NK-92 (cell line): Measurements from ENCODE around the gene KDM4C.

Experiments
- DNase-seq: peaks from one replicate; lab custom pipeline; 2025; ENCODE audit not compliant: unreplicated experiment; lab: John Stamatoyannopoulos, UW

KDM4C gene

GRCh38 chr9:7089406-7090193 is 331.8 kb downstream of the KDM4C start:
- no peak for DNase-seq

DNA sequence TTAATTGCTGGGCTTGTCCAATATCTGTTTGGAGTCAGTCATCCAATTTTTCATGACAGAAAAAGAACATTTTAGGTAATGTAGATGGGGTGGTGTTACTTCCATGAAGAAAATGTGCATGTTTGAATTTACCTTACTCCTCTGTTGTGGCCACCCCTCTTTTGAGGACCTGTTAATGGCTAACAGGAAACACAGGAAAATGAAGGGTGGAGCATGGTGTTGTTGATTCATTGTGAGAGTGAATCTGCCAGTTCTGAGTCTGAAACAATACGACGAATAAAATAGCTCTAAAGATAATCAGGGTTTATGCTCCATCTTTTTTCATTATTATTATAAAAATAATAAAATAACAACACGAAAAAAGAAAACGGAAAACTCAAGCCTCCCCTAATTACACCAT is 335.3 kb downstream of the KDM4C start:
- no peak for DNase-seq

DNA sequence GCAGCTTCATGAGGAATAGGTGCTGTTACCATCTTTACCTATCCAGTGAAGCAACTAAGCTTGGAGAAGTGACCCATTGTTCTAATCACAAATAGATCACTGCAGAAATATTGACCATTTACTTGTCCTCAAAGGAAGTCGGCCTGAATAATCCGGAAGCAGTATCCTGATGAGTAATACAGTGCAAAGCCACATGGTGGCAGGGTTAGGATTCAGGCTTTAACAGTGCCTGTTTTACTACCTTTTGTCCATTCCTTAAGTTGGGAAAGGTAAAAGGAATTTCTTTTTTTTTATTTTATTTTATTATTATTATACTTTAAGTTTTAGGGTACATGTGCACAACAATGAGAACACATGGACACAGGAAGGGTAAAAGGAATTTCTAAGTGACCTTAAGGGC is 336.3 kb downstream of the KDM4C start:
- DNase-seq, result no peak

DNA sequence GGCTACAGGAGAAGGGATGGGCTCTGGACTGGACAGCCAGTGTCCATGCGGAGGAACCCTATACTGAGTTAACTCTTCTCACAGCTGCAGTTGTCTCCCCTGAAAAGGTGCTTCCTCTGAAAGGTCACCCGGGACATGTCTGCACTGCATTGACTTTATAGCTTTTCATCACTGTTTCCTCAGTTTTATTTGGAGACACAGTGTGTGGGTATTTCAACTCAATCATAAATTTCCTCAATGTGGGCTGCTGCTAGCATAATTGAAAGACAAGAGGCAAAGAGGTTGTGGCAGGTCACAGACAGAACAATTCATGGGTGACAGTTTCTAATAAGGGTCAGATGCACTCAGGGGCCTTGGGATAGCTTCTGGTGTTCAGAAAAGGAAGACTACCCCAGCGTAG is 336.8 kb downstream of the KDM4C start:
- DNase-seq, result no peak

- no peak for DNase-seq
These were observed 337.3 kb downstream of the KDM4C start for GRCh38 chr9:7095058-7095457.

- no peak for DNase-seq
These were observed 339.4 kb downstream of the KDM4C start for GRCh38 chr9:7097040-7097715.

- no peak for DNase-seq
These were observed 340.3 kb downstream of the KDM4C start for GRCh38 chr9:7097785-7098752.

- no peak for DNase-seq
These were observed 345.6 kb downstream of the KDM4C start for GRCh38 chr9:7103367-7103766.

GRCh38 chr9:7103771-7104170 is 346.0 kb downstream of the KDM4C start:
- DNase-seq, result no peak

DNA sequence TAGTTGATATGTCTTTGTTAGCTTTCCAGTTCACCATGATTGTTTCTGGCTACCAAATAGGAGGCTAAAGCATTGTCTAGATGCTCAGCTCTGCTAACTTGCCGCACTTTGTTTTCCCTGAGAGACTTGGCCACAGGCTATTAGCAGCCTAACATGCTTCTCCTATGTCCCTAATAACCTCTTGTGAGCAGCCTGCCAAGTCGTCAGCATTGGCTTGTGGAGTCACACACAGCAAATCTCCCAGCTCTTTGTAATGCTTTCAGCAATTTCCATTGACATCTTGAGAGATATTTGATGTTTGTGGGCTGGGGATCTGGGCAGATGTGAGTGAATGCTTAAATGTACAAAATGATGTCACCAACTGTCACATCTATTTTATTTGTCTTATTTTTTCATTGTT is 346.9 kb downstream of the KDM4C start:
- DNase-seq, result no peak

GRCh38 chr9:7105095-7105494 is 347.3 kb downstream of the KDM4C start:
- DNase-seq, result no peak

GRCh38 chr9:7108936-7109335 is 351.2 kb downstream of the KDM4C start:
- no peak for DNase-seq

DNA sequence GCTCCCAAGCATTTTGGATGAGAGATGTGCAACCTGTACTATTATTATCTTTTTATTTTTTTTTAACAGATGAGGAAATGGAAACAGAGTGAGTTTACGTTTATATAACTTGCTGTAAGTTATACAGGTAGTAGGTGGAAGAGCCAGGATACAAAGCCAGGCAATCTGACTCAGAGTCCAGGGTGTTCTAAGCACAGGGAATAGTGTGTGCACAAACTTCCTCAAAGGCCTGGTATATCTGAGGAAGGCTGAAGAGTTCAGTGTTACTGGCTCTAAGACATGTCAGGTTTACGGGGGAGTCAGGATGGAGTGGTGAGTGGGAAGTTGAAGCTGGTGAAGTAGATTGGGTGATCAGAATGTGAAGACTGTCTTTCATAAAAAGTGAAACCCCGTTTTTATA is 353.6 kb downstream of the KDM4C start:
- DNase-seq, result no peak

GRCh38 chr9:7115606-7116005 is 357.8 kb downstream of the KDM4C start:
- no peak for DNase-seq

DNA sequence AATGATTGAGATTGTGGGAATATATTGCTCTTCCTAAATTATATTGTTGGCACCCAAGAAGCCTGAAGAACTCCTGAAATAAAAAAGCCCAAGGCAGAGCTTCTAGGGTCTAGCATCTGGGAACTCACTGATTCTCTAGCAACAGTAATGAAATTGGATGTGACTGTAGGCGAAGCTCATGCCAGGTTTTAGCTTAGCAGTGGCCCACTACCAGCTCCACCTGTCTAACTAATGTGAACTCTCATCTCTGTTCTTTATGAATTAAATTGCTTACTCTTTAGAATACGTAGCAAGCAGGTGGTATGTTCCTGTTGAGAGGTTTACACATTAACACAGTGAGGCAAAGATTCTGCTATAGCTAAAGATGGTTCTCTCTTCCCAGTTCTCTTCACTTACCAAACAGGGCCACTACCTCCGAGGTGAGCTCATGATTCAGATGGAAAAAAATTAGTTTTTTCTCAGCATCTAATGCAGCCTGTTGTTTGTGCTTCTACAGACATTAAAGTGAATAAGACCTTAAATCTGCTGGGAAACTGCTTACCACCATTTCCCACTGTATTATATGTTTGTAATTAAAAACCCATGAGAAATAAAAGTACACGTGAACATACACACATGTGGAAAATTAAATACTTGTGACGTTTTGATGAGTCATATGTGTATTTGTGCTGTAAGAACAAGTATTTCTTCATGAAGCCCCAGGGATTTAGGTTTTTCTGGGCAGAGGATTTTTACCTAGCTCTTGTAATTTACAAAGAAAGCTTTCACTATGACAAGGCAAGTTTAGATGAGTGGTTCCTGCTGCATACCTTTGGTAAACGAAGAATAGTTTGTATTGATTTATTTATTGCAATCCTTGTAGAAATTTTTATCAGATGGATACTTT is 360.1 kb downstream of the KDM4C start:
- no peak for DNase-seq

GRCh38 chr9:7118633-7119032 is 360.9 kb downstream of the KDM4C start:
- DNase-seq, result no peak

- DNase-seq, result no peak
These were observed 361.8 kb downstream of the KDM4C start for GRCh38 chr9:7119612-7120011.

GRCh38 chr9:7121055-7121454 is 363.3 kb downstream of the KDM4C start:
- no peak for DNase-seq

DNA sequence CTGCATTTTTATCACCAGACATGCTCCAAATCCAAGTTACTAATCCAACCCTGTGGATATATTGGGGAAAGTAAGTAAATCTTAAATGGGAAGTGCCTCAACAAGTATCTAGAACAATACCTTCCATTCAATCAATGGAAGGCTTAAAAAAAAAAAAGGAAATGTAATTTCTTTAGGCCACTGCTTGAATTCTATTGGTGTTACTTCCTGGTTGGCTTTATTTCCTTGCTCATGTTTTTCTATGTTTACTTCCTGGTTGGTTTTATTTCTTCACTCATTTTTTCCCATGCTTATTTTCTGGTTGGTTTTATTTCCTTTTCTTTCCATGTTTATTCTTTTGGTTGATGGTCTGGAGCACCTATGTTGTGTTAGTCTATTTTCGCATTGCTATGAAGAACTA is 363.9 kb downstream of the KDM4C start:
- no peak for DNase-seq

GRCh38 chr9:7123743-7124142 is 366.0 kb downstream of the KDM4C start:
- no peak for DNase-seq

- DNase-seq, result no peak
These were observed 367.5 kb downstream of the KDM4C start for GRCh38 chr9:7125231-7125630.
